Lung microvascular endothelial cell (primary cell): ENCODE results near the gene EED. TPM values are rescaled to one million over a fixed set of nuclear protein-coding genes. Genes with fewer than 3 reads are reported as not detected.
A peak's percentile ranks its signal among the peaks of the same experiment; 100 is the strongest.

ENCODE experiments used
- DNase-seq, 2 donors: peaks; one replicate each; pipeline versions ENCODE4 v3.0.0 to v3.0.0-alpha.2; 2010; ENCODE audit warnings: low read depth in 2 of 2
- total RNA-seq: library from RNA; depleted of rRNA; stranded (reverse); fragments of >200 nt; gene quantifications from 2 replicates; pipeline ENCODE4 v1.2.1, GENCODE V29; 2014

EED gene
- 7.0 and 13.5 TPM in 2 replicates for total RNA-seq

- DNase-seq: peak; percentile 97
Observed at GRCh38 chr11:86244522-86245368, at the start of gene EED. EED (plus strand) TSS chr11:86244753; CDS start chr11:86245230, 477 bp downstream.

DNA sequence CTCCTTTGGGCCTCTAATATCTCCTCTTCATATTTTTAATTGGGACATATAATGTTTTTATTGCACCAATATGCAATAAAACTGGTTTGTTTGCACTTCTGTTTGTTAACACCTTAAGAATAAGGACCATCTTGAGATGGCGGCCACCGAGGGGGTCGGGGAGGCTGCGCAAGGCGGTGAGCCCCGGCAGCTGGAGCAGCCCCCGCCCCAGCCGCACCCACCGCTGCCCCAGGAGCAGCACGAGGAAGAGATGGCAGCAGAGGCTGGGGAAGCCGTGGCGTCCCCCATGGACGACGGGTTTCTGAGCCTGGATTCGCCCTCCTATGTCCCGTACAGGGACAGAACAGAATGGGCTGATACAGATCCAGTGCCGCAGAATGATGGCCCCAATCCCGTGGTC, 49.6 kb upstream of the EED start:
- DNase-seq: no peak

GRCh38 chr11:86196085-86196696, 48.4 kb upstream of the EED start:
- no peak for DNase-seq

GRCh38 chr11:86196913-86197312, 47.6 kb upstream of the EED start:
- no peak for DNase-seq

DNA sequence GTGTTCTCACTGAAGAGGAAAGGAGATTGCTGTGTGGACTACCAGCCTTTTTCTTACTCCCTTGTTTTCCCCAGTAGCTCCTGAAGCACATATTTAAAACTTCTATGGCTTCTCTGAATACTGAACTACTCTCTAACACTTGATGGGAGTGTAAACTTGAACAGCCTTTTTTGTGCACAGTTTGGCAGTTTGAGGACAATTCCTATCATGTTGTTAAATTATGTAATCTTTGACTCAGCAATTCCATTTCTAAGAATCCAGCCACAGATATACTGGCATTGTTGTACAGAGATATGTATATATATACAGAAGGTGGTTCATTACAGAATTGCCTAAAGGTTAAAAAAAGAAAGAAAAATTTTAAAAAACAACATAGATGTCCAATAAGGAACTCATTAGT, 47.1 kb upstream of the EED start:
- DNase-seq: no peak

DNA sequence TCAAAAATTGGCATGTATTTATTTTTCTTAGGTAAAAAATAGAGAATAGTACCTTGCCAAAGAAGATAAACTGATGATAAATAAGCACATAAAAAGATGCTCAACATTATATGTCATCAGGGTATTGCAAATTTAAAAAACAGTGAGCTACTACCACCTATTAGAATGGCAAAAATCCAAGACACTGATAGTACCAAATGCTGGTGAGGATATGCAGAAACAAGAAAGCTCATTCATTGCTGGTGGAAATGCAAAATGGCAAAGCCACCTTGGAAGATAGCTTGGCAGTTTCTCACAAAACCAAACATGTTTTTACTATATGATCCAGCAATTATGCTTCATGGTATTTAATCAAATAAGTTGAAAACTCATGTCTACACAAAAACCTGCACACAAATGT, 46.4 kb upstream of the EED start:
- no peak for DNase-seq

DNA sequence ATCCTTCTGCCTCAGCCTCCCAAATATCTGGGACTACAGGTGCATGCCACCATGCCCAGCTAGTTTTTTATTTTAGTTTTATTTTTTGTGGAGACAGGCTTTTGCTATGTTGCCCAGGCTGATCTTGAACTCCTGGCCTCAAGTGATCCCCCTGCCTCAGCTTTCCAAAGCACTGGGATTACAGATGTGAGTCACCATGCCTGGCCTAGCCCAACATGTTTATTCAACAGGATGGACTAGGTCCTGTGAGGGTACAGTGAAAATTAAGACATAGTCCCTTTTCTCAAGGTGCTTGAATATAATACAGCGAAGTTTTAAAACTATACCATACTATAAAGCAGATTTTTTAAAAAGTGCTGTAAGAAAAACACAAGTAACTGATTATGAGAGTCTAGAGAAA, 45.2 kb upstream of the EED start:
- no peak for DNase-seq

- DNase-seq: no peak
Observed at GRCh38 chr11:86201371-86201884, 43.1 kb upstream of the EED start.

DNA sequence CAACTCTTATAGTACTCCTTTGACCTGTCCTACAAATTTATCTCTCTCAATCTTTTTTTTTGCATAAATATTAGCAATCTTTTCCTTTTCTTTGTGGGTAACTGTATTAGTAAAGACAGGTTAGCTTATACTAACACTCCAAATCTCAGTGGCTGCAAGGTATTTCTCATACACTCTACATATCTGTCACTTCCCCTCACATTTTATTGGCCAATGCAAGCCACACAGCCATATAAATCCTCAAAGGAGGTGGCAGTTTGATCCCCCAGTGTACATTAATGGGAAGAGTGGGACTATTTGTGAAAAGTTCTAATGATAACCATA, 42.6 kb upstream of the EED start:
- DNase-seq: no peak

GRCh38 chr11:86204356-86204755, 40.2 kb upstream of the EED start:
- no peak for DNase-seq

GRCh38 chr11:86205421-86206336, 38.9 kb upstream of the EED start:
- no peak for DNase-seq

- DNase-seq: no peak
Observed at GRCh38 chr11:86206337-86206695, 38.2 kb upstream of the EED start.

DNA sequence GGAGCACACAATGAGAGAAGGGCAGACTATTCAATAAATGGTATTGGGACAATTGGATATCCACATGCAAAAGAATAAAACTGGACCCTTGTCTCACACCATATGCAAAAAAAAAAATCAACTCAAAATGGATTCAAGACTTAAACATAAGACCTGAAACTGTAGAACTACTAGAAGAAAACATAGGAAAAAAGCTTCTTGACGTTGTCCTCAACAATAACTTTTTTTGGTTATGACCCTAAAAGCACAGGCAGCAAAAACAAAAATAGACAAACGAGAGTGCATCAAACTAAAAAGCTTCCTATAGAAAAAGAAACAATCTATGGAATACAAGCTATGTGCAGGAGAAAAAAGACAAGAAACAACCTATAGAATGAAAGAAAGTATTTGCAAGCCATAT, 37.1 kb upstream of the EED start:
- DNase-seq: no peak

- DNase-seq: no peak
Observed at GRCh38 chr11:86208572-86208971, 36.0 kb upstream of the EED start.

DNA sequence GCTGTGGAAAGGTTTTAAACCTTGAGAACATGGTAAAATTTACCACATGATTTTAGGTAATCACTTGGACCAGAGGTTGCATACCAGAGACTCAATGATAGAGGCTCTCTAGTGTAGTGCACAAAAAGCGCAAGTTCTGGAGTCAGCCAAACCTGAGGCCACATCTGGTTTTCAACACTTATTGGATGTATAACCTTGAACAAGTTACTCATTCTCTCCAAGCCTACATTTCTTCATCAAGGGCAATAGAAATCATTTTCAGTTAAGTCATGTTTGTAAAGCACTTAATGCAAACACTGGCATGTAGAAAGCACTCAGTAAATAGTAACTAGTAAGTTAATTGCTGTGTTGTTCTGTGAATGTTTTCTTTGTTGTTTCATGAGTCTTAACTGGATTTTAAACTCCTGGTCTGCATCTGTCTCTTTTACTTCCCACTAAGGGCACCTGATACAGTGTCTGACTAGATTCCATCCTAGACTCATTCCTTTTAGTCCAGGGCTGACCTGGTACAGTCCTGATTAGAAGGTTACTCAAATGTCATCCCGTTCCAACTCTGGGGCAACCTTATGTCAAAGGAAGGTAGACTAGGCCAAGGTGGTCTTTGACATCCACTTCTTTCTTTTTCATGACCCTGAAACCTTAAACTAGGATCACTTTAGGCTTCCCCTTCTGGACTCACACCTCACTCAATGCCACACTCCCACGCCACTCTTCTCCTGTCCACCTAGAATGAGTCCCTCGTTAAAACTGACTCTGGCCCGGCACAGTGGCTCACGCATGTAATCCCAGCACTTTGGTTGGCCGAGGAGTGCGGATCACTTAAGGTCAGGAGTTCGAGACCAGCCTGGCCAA, 34.5 kb upstream of the EED start:
- DNase-seq: no peak

DNA sequence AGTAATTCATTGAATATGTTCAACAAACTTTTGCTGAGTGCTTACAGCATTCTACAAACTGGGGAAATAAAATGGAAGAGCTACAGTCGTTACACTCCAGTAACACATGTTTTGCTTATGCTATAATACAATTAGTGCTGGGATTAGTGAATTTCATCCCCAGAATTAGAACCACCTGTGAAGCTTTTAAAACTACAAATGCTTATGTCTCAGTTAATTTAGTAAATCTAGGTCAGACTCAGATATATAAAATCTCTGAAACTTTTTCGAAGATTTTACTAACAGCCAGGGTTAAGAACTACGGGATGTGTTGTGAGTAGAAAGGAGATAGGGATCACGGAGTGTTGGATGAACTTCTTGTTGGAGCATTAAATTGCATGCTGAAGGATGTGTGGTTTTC, 33.7 kb upstream of the EED start:
- no peak for DNase-seq

- DNase-seq: no peak
Observed at GRCh38 chr11:86211619-86212018, 32.9 kb upstream of the EED start.

DNA sequence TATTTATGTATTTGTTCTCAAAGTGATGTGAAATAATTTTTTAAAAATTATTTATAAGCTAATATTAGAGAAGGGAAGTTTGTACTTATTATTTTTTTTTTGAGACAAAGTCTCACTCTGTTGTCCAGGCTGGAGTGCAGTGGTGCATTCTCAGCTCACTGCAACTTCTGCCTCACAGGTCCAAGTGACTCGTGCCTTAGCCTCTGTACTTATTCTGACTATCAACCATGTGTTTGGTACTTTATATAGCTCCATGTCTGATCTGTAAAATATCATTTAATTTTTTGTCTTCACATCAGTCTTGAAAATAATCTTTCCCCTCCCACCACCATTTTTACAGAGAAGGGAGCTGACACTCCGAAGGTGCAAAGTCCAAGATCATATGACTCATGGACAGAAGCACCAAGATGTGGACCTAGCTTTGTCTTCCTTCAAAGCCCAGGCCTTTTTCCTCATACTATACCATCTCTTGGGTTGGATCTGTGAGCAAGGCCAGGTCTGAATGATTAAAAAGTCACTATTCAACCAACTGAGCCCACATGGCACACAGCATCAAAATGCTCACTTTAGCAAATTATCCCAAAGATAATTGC, 32.4 kb upstream of the EED start:
- no peak for DNase-seq

DNA sequence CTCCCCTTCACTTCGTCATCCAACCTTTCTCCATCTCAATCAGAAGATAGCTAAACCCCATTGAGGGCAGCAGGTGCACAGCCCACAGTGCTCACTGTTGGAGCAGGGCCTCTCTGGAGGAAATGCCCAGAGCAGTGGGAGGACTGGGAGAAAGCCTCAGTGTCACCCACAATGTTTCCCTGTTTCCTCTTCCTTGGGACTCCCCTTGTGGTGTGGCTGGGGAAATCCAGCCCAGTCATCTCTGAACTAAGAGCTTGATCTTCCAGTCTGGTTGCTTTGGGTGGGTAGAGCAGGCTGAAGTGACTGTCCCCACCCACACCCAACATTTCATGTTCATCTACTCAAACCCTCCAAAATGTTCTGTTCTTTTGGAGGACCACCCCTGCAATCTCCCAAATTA, 29.8 kb upstream of the EED start:
- no peak for DNase-seq

DNA sequence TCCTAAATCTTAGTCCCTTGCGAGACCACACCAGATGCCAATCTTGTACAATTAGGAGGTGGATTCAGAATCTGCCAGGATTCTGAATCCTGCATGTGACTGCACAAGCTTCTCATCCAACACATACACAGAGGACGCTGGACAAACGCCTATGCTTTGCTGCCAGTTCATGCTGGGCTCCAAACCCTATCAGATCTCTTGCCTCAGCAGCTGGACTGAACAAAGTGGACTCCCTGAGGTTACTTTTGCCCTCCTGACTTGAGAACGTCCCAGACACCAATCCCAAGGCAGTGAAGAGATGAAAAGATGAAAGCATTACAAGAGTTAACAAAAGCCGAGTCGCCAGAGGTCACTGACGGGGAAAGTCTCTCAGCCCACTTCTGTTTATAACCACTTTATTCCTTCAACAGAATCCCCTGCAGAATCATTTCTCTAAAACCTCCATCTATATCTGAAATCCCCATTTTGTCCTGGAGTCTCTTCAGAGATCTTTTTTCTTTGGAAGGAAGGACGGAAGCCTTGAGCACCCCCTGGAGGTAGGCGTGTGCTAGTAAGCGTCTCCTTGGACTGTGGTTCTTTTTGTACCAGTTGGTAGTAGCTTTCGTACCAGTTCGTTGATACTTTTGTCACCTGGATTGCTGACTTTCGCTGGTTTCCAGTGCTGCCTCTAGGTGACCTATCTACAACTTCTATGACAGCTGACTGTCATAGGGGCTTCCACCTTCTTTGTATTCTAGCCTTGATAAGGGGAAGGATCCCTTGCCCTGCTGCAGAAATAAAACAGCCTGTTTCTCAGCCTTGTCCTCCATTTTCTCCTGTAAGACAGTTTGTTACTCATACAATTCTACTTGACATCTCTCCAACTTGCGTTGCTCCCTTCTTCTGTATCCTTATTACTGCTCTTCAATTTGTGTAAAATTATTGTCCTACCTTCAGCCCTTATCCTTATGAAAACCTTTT, 26.1 kb upstream of the EED start:
- DNase-seq: peak; percentile 77 to 78
